Skeletal muscle tissue (tissue), 4 donors: ENCODE measurements around the gene PLCH1. TPM values are rescaled to one million over a fixed set of nuclear protein-coding genes. Genes with fewer than 3 reads are reported as not detected.
A peak's percentile ranks its signal among the peaks of the same experiment; 100 is the strongest.

ENCODE experiments used
- H3K27ac ChIP-seq: one replicate; pipeline ENCODE4 v1.7.0; 2013; ENCODE audit warnings: mild to moderate bottlenecking, low read depth, low read length, inconsistent platforms
- H3K27me3 ChIP-seq, 3 donors: one replicate each; pipeline ENCODE4 v1.7.0; 2013; ENCODE audit warnings: low read length in 3 of 3; ENCODE audit not compliant: control insufficient read depth in 3 of 3, insufficient read depth in 3 of 3
- H3K36me3 ChIP-seq, 3 donors: one replicate each; pipeline ENCODE4 v1.7.0; 2013; ENCODE audit warnings: low read length in 3 of 3; ENCODE audit not compliant: control insufficient read depth in 3 of 3, insufficient read depth in 3 of 3
- H3K4me1 ChIP-seq, 3 donors: one replicate each; pipeline ENCODE4 v1.7.0; 2013; ENCODE audit warnings: low read length in 3 of 3, mild to moderate bottlenecking in 3 of 3; ENCODE audit not compliant: control insufficient read depth in 3 of 3, insufficient read depth in 3 of 3
- H3K4me3 ChIP-seq, 3 donors: one replicate each; pipeline ENCODE4 v1.7.0; 2013; ENCODE audit warnings: low read length in 3 of 3
- H3K9ac ChIP-seq, 3 donors: one replicate each; pipeline ENCODE4 v1.7.0; 2013; ENCODE audit warnings: low read length in 3 of 3, mild to moderate bottlenecking in 3 of 3, moderate library complexity in 2 of 3, low read depth in 1 of 3
- H3K9me3 ChIP-seq, 3 donors: one replicate each; pipeline ENCODE4 v1.7.0; 2013; ENCODE audit warnings: low read length in 3 of 3; ENCODE audit not compliant: control insufficient read depth in 3 of 3
- total RNA-seq: library from RNA; depleted of rRNA; stranded (reverse); fragments of >200 nt; gene quantifications from one replicate; pipeline ENCODE4 v1.2.3, GENCODE V29; 2014
- donor health status: Osteomylitis.

Gene PLCH1
- total RNA-seq, 1 donor from 2014 or later: 0.52 TPM

- no peak overlapping the region for H3K9ac ChIP-seq
- H3K4me1 ChIP-seq: peaks cover 0 to 6% (median 5%) of the 10 kb centered on the region in 3 donors
- no peaks in the 10 kb centered on the region for H3K27me3 ChIP-seq
- H3K9me3 ChIP-seq: no peaks in the 10 kb centered on the region
- no peaks in the 10 kb centered on the region for H3K36me3 ChIP-seq
- peak overlapping the region; percentile 50 for H3K27ac ChIP-seq
- H3K4me3 ChIP-seq: no peak overlapping the region
Observed at GRCh38 chr3:155392138-155392537, 352.7 kb downstream of the PLCH1 start.

- no peaks in the 10 kb centered on the region for H3K9me3 ChIP-seq
- H3K4me3 ChIP-seq: no peak overlapping the region
- peak overlapping the region; percentile 50 for H3K27ac ChIP-seq
- H3K36me3 ChIP-seq: no peaks in the 10 kb centered on the region
- H3K27me3 ChIP-seq: no peaks in the 10 kb centered on the region
- no peak overlapping the region for H3K9ac ChIP-seq
- H3K4me1 ChIP-seq: peaks cover 0 to 6% (median 5%) of the 10 kb centered on the region in 3 donors
Observed at GRCh38 chr3:155391551-155391958, 353.3 kb downstream of the PLCH1 start.

- peaks cover 0 to 6% (median 5%) of the 10 kb centered on the region in 3 donors for H3K4me1 ChIP-seq
- H3K27me3 ChIP-seq: no peaks in the 10 kb centered on the region
- H3K9me3 ChIP-seq: no peaks in the 10 kb centered on the region
- H3K36me3 ChIP-seq: no peaks in the 10 kb centered on the region
- no peak overlapping the region for H3K4me3 ChIP-seq
- H3K9ac ChIP-seq: no peak overlapping the region
- H3K27ac ChIP-seq: peak overlapping the region; percentile 50
Observed at GRCh38 chr3:155391104-155391503, 353.8 kb downstream of the PLCH1 start.

GRCh38 chr3:155390351-155390750, 354.5 kb downstream of the PLCH1 start:
- H3K27ac ChIP-seq: no peak overlapping the region
- H3K27me3 ChIP-seq: no peaks in the 10 kb centered on the region
- no peaks in the 10 kb centered on the region for H3K9me3 ChIP-seq
- peaks cover 0 to 6% (median 5%) of the 10 kb centered on the region in 3 donors for H3K4me1 ChIP-seq
- H3K4me3 ChIP-seq: no peak overlapping the region
- H3K36me3 ChIP-seq: no peaks in the 10 kb centered on the region
- no peak overlapping the region for H3K9ac ChIP-seq

- no peaks in the 10 kb centered on the region for H3K27me3 ChIP-seq
- no peak overlapping the region for H3K4me3 ChIP-seq
- H3K9ac ChIP-seq: no peak overlapping the region
- H3K36me3 ChIP-seq: no peaks in the 10 kb centered on the region
- H3K4me1 ChIP-seq: peaks cover 0 to 6% (median 5%) of the 10 kb centered on the region in 3 donors
- H3K27ac ChIP-seq: no peak overlapping the region
- H3K9me3 ChIP-seq: no peaks in the 10 kb centered on the region
Observed at GRCh38 chr3:155388417-155388816, 356.5 kb downstream of the PLCH1 start.

- Histone ChIP-seq H3K9ac (no peak overlapping the region), H3K36me3 (no peaks in the 10 kb centered on the region), H3K4me1 (peaks cover 0 to 6% (median 5%) of the 10 kb centered on the region in 3 donors), H3K4me3 (no peak overlapping the region), H3K27me3 (no peaks in the 10 kb centered on the region), H3K9me3 (no peaks in the 10 kb centered on the region), H3K27ac (no peak overlapping the region)
Observed at GRCh38 chr3:155387571-155387970, 357.3 kb downstream of the PLCH1 start.

GRCh38 chr3:155386919-155387318, 358.0 kb downstream of the PLCH1 start:
- Histone ChIP-seq H3K9ac (no peak overlapping the region), H3K27me3 (no peaks in the 10 kb centered on the region), H3K27ac (no peak overlapping the region), H3K36me3 (no peaks in the 10 kb centered on the region), H3K4me3 (no peak overlapping the region), H3K4me1 (peaks cover 0 to 6% (median 5%) of the 10 kb centered on the region in 3 donors), H3K9me3 (no peaks in the 10 kb centered on the region)

- H3K9me3 ChIP-seq: no peaks in the 10 kb centered on the region
- H3K9ac ChIP-seq: no peak overlapping the region
- H3K4me1 ChIP-seq: no peaks in the 10 kb centered on the region
- no peak overlapping the region for H3K4me3 ChIP-seq
- H3K36me3 ChIP-seq: no peaks in the 10 kb centered on the region
- no peaks in the 10 kb centered on the region for H3K27me3 ChIP-seq
- H3K27ac ChIP-seq: no peak overlapping the region
Observed at GRCh38 chr3:155385896-155386625, 358.8 kb downstream of the PLCH1 start.

- no peaks in the 10 kb centered on the region for H3K36me3 ChIP-seq
- H3K4me3 ChIP-seq: no peak overlapping the region
- H3K27me3 ChIP-seq: no peaks in the 10 kb centered on the region
- H3K9me3 ChIP-seq: no peaks in the 10 kb centered on the region
- H3K9ac ChIP-seq: no peak overlapping the region
- H3K4me1 ChIP-seq: no peaks in the 10 kb centered on the region
- no peak overlapping the region for H3K27ac ChIP-seq
Observed at GRCh38 chr3:155382396-155383042, 362.4 kb downstream of the PLCH1 start.

- H3K27ac ChIP-seq: no peak overlapping the region
- H3K9me3 ChIP-seq: no peaks in the 10 kb centered on the region
- H3K4me1 ChIP-seq: no peaks in the 10 kb centered on the region
- H3K4me3 ChIP-seq: no peak overlapping the region
- H3K27me3 ChIP-seq: no peaks in the 10 kb centered on the region
- no peak overlapping the region for H3K9ac ChIP-seq
- H3K36me3 ChIP-seq: no peaks in the 10 kb centered on the region
Observed at GRCh38 chr3:155377847-155378246, 367.0 kb downstream of the PLCH1 start.
